Transverse colon (tissue), 4 donors: ENCODE measurements around the gene CAPZA1. TPM values are rescaled to one million over a fixed set of nuclear protein-coding genes. Genes with fewer than 3 reads are reported as not detected.
"Not testable (repeated sequence)": the region's sequence is repeated elsewhere in the genome, so short reads cannot be mapped to it uniquely, and the experiment has no call there.

ENCODE experiments used
- DNase-seq: peaks from one replicate; pipeline ENCODE4 v3.0.0-alpha.2; 2019
- H3K27ac ChIP-seq, 4 donors: fragments of 200-600 bp; sonication (generic); 2 replicates each; pipeline ENCODE4 v1.5.1; 2016 to 2018; ENCODE audit warnings: inconsistent platforms in 4 of 4
- H3K27me3 ChIP-seq: fragments of 200-600 bp; sonication (generic); 2 replicates; pipeline ENCODE4 v1.5.1; 2017; ENCODE audit warnings: inconsistent platforms
- H3K36me3 ChIP-seq, 4 donors: fragments of 200-600 bp; sonication (generic); 2 replicates each; pipeline ENCODE4 v1.5.1; 2017 to 2019; ENCODE audit warnings: inconsistent platforms in 4 of 4
- H3K4me1 ChIP-seq, 4 donors: fragments of 200-600 bp; sonication (generic); 2 replicates each; pipeline ENCODE4 v1.5.1; 2017 to 2020; ENCODE audit warnings: inconsistent platforms in 4 of 4
- H3K4me3 ChIP-seq, 4 donors: fragments of 200-600 bp; sonication (generic); 1 replicate in 1 of 4; 2 replicates in 3 of 4; pipeline versions ENCODE4 v1.5.1 to v1.6.1; 2017 to 2019; ENCODE audit warnings: inconsistent platforms in 4 of 4
- H3K9me3 ChIP-seq, 2 donors: fragments of 200-600 bp; sonication (generic); 2 replicates each; pipeline ENCODE4 v1.5.1; 2017 to 2019; ENCODE audit warnings: inconsistent platforms in 2 of 2
- CTCF ChIP-seq, 5 experiments: fragments of 200-600 bp in 3 of 5; fragments of 450-650 bp in 2 of 5; sonication (generic) in 3 of 5; IDR thresholded peaks; 1 replicate in 2 of 5; 2 replicates in 3 of 5; pipeline ENCODE4 v1.5.1; 2016 to 2017; ENCODE audit warnings: antibody characterized with exemption in 5 of 5, inconsistent platforms in 3 of 5, mild to moderate bottlenecking in 2 of 5, moderate library complexity in 1 of 5
- EP300 ChIP-seq: sonication (generic); formaldehyde crosslinking; IDR thresholded peaks from one replicate; pipeline ENCODE4 v1.6.1; 2017; ENCODE audit warnings: antibody characterized with exemption, low read depth
- POLR2A ChIP-seq: fragments of 450-650 bp; IDR thresholded peaks from one replicate; pipeline ENCODE4 v1.6.1; 2016; ENCODE audit warnings: antibody characterized with exemption, mild to moderate bottlenecking, moderate library complexity
- POLR2AphosphoS5 ChIP-seq, 3 donors: sonication (generic); formaldehyde crosslinking; IDR thresholded peaks; one replicate each; pipeline ENCODE4 v1.6.1; 2016; ENCODE audit warnings: antibody characterized with exemption in 3 of 3
- WGBS, 2 donors: methylation state at CpG; one replicate each; pipeline ENCODE4 v1.1.5; 2018; ENCODE audit warnings: low coverage in 1 of 2; 5-methylcytosine and 5-hydroxymethylcytosine counted together
- in situ Hi-C, 4 donors: fragments of 200-750 bp; cut with MboI; loops; one replicate each; pipeline versions ENCODE4 v1.15.0 to v1.15.1; 2017; ENCODE audit warnings: low sequenced_read_pairs in 3 of 4, low pct_ligation_motif_present in 1 of 4, low pct_unique_long_range_greater_than_20kb in 1 of 4
- intact Hi-C: fragments of 100-400 bp; cut with DNase I; formaldehyde crosslinking; loops from one replicate; pipeline ENCODE4 v1.15.1; 2023; ENCODE audit warnings: low total_unique reads
- total RNA-seq, 4 donors: library from RNA; depleted of rRNA; stranded (reverse); fragments of >200 nt; gene quantifications; one replicate each; pipeline ENCODE4 v1.1.0, GENCODE V29; 2016

Gene CAPZA1
- total RNA-seq, 4 donors from 2014 or later: 44.2 to 228 (median 123) TPM

GRCh38 chr1:112618721-112619517 lies 713 bp upstream of the CAPZA1 start, which contains the start of gene ST7L:
Gene ST7L, minus strand, starts transcription at chr1:112619141. Its CDS starts 28 bp downstream, at chr1:112619113.
- H3K36me3 ChIP-seq: no peaks in the 10 kb centered on the region
- H3K4me1 ChIP-seq: peaks cover 16 to 39% (median 35%) of the 10 kb centered on the region in 4 donors
- peak within 1 kb of the TSS; percentile 93 to 98 (median 97) for H3K27ac ChIP-seq
- DNase-seq: peak; percentile 69
- TF ChIP-seq POLR2A (no peak), POLR2AphosphoS5 (IDR thresholded peaks at IDR 0.05) (peak in 1 of 3 donors; percentile 36)
- 0 to 10% methylated on average over 2 to 47 of the region's 48 CpGs for WGBS, 2 donors
- no peaks in the 10 kb centered on the region for H3K9me3 ChIP-seq
- in situ Hi-C loops (loop anchor here (10.0 to 25.0 kb wide), 5 partner anchors 96 to 232 kb away; partner anchors contain the start of genes CTTNBP2NL (in 4 of the 4), WNT2B (in 2 of the 4) and PPM1J (in 1 of the 4)), intact Hi-C loops (no loop called here)
- peak within 1 kb of the TSS; percentile 81 to 98 (median 86) for H3K4me3 ChIP-seq
- H3K27me3 ChIP-seq: no peaks in the 10 kb centered on the region

- DNase-seq: no peak
- H3K36me3 ChIP-seq: no peaks in the 10 kb centered on the region
- 0 to 1% methylated on average over 5 to 6 of the region's 6 CpGs for WGBS, 2 donors
- H3K4me3 ChIP-seq: peak overlapping the region; percentile 30 to 98 (median 86)
- no peaks in the 10 kb centered on the region for H3K9me3 ChIP-seq
- intact Hi-C loops: loop anchor here (1.0 kb wide), 1 partner anchor 86 kb away; no protein-coding TSS in a partner anchor
- no peak for TF ChIP-seq CTCF (IDR thresholded peaks at IDR 0.05)
- TF ChIP-seq EP300: no peak
- peak in 1 of 3 donors; percentile 11 for TF ChIP-seq POLR2AphosphoS5 (IDR thresholded peaks at IDR 0.05)
- TF ChIP-seq POLR2A: no peak
- peak overlapping the region; percentile 93 to 98 (median 97) for H3K27ac ChIP-seq
- in situ Hi-C loops: loop anchor here in 3 of 4 donors (10.0 to 25.0 kb wide), 3 partner anchors 84 to 233 kb away; partner anchors contain the start of genes CTTNBP2NL (in 2 of the 3), RHOC (in 1 of the 3) and WNT2B (in 1 of the 3)
- H3K4me1 ChIP-seq: peaks cover 16 to 50% (median 38%) of the 10 kb centered on the region in 4 donors
- no peaks in the 10 kb centered on the region for H3K27me3 ChIP-seq
Observed at GRCh38 chr1:112620377-112620695, 704 bp downstream of the CAPZA1 start.

GRCh38 chr1:112624493-112624892 lies 4.9 kb downstream of the CAPZA1 start:
- H3K36me3 ChIP-seq, H3K27me3 ChIP-seq, H3K27ac ChIP-seq, intact Hi-C loops, DNase-seq, H3K9me3 ChIP-seq, H3K4me3 ChIP-seq: not testable (repeated sequence)
- in situ Hi-C loops: loop anchor here in 3 of 4 donors (10.0 to 25.0 kb wide), 3 partner anchors 80 to 237 kb away; partner anchors contain the start of genes CTTNBP2NL (in 2 of the 3), RHOC (in 1 of the 3) and WNT2B (in 1 of the 3)
- peaks cover 9 to 54% (median 35%) of the 10 kb centered on the region in 4 donors for H3K4me1 ChIP-seq
- 87% methylated on average over 4 to 5 of the region's 5 CpGs for WGBS, 2 donors

- H3K27me3 ChIP-seq: no peaks in the 10 kb centered on the region
- 79% methylated on average over 2 of the region's 2 CpGs; no CpG with 5 or more reads in 1 of the 2 donors for WGBS, 2 donors
Observed at GRCh38 chr1:112625696-112626095, 6.1 kb downstream of the CAPZA1 start.

More at GRCh38 chr1:112625696-112626095, 6.1 kb downstream of the CAPZA1 start:
- no peak for TF ChIP-seq POLR2A
- no peak for TF ChIP-seq POLR2AphosphoS5 (IDR thresholded peaks at IDR 0.05)
- no peak for TF ChIP-seq EP300
- TF ChIP-seq CTCF (IDR thresholded peaks at IDR 0.05): no peak
- H3K36me3 ChIP-seq: no peaks in the 10 kb centered on the region
- H3K4me1 ChIP-seq: peaks cover 6 to 63% (median 30%) of the 10 kb centered on the region in 4 donors
- H3K27ac ChIP-seq: no peak overlapping the region
- no peak overlapping the region for H3K4me3 ChIP-seq
- in situ Hi-C loops (loop anchor here in 1 of 4 donors (10.0 kb wide), 1 partner anchor 79 kb away; the partner anchor contains the start of gene RHOC), intact Hi-C loops (no loop called here)
- no peak for DNase-seq
- H3K9me3 ChIP-seq: no peaks in the 10 kb centered on the region
